Cardiac muscle cell (in vitro differentiated cells and primary cell): ENCODE data around the gene SYNJ2. TPM values are rescaled to one million over a fixed set of nuclear protein-coding genes. Genes with fewer than 3 reads are reported as not detected.
A peak's percentile ranks its signal among the peaks of the same experiment; 100 is the strongest.

ENCODE experiments used
- DNase-seq, 2 donors: peaks; one replicate each; pipeline versions ENCODE4 v3.0.0 to v3.0.0-alpha.2; 2010 to 2017; ENCODE audit warnings: low read depth in 1 of 2, low spot score in 1 of 2
- H3K27ac ChIP-seq: fragments of 200-600 bp; sonication (generic); 2 replicates; pipeline ENCODE4 v1.5.1; 2016
- H3K27me3 ChIP-seq: fragments of 200-600 bp; sonication (generic); 2 replicates; pipeline ENCODE4 v1.6.0; 2016; ENCODE audit warnings: control low read depth
- H3K36me3 ChIP-seq: fragments of 200-600 bp; sonication (generic); 2 replicates; pipeline ENCODE4 v1.5.1; 2016; ENCODE audit warnings: control low read depth
- H3K4me1 ChIP-seq: fragments of 200-600 bp; sonication (generic); 2 replicates; pipeline ENCODE4 v1.8.1; 2017; ENCODE audit warnings: low read depth, mild to moderate bottlenecking, mixed run types
- H3K4me3 ChIP-seq: fragments of 200-600 bp; sonication (generic); 2 replicates; pipeline ENCODE4 v1.5.1; 2016; ENCODE audit warnings: mild to moderate bottlenecking
- H3K9me3 ChIP-seq: fragments of 200-600 bp; sonication (generic); 2 replicates; pipeline ENCODE4 v1.5.1; 2017; ENCODE audit warnings: low read depth, mild to moderate bottlenecking, control low read depth
- polyA plus RNA-seq: library from polyadenylated mRNA; unstranded; fragments of >200 nt; fragmentation: Nextera tagmentation; extraction: Ambion mirVana; gene quantifications from 2 replicates; pipeline ENCODE4 v1.2.1, GENCODE V29; 2016
- total RNA-seq: library from RNA; depleted of rRNA; stranded (reverse); fragments of >200 nt; gene quantifications from 2 replicates; pipeline ENCODE4 v1.2.3, GENCODE V29; 2016
- TF ChIP-seq, protein P1 (sequence below): IDR thresholded peaks from 2 replicates; pipeline ENCODE4 v1.5.1; 2012; ENCODE audit warnings: low read depth, mild to moderate bottlenecking, low read length

The SYNJ2 gene
- total and polyA plus RNA-seq, 2 experiments from 2014 or later, result 2.1 to 2.9 TPM

DNA sequence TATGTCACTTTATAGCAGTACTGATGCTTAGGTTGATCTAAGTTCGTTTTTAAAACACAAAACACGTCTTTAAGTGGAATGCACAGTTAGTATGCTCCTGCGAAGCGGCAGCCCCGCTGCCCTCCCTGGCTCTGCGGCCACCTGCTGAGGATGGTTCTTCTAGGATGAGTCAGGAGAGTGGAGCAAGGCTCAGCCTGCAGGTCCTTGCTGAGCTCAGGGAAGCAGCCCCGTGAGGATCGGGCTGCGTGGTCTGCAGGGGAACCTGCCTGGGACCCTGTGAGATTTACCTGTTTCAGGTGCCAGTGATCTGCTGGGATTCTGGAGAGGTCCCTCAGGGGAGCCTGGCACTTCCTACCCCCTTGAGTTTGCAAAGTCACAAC lies 57.5 kb downstream of the SYNJ2 start:
- H3K9me3 ChIP-seq, result no peaks in the 10 kb centered on the region
- no peak overlapping the region for H3K27ac ChIP-seq
- H3K27me3 ChIP-seq, result no peaks in the 10 kb centered on the region
- DNase-seq, result no peak
- no peaks in the 10 kb centered on the region for H3K36me3 ChIP-seq
- H3K4me3 ChIP-seq, result no peak overlapping the region
- H3K4me1 ChIP-seq, result peaks cover 21% of the 10 kb centered on the region
- TF ChIP-seq, protein P1, sequence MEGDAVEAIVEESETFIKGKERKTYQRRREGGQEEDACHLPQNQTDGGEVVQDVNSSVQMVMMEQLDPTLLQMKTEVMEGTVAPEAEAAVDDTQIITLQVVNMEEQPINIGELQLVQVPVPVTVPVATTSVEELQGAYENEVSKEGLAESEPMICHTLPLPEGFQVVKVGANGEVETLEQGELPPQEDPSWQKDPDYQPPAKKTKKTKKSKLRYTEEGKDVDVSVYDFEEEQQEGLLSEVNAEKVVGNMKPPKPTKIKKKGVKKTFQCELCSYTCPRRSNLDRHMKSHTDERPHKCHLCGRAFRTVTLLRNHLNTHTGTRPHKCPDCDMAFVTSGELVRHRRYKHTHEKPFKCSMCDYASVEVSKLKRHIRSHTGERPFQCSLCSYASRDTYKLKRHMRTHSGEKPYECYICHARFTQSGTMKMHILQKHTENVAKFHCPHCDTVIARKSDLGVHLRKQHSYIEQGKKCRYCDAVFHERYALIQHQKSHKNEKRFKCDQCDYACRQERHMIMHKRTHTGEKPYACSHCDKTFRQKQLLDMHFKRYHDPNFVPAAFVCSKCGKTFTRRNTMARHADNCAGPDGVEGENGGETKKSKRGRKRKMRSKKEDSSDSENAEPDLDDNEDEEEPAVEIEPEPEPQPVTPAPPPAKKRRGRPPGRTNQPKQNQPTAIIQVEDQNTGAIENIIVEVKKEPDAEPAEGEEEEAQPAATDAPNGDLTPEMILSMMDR, result no peak

DNA sequence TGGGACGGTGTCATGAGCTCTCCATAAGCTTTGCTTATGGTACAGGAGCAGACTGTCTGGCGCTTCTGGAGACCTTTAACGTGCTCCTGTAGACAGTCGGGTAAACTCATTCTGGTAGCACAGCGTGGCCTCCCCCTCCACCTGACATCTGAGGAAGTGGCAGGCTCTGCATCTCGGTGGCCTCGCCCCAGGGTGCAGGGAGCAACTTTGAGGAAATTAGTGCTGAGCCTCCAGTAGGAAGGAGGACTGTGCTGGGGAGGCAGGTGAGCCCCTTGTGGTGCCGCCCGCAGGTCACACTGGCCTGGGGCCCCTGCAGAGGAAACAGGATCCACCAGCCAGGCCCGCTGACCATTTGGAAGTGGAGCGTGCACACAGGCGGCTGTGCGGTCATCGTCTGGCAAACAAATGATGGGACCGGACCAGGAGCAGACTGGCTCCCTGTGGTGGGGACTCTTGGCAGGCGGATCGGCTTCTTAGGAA lies 57.9 kb downstream of the SYNJ2 start:
- no peaks in the 10 kb centered on the region for H3K27me3 ChIP-seq
- no peak overlapping the region for H3K4me3 ChIP-seq
- peak in 1 of 2 donors; percentile 49 for DNase-seq
- no peak overlapping the region for H3K27ac ChIP-seq
- peaks cover 26% of the 10 kb centered on the region for H3K4me1 ChIP-seq
- TF ChIP-seq, protein P1, result no peak
- no peaks in the 10 kb centered on the region for H3K36me3 ChIP-seq
- no peaks in the 10 kb centered on the region for H3K9me3 ChIP-seq

DNA sequence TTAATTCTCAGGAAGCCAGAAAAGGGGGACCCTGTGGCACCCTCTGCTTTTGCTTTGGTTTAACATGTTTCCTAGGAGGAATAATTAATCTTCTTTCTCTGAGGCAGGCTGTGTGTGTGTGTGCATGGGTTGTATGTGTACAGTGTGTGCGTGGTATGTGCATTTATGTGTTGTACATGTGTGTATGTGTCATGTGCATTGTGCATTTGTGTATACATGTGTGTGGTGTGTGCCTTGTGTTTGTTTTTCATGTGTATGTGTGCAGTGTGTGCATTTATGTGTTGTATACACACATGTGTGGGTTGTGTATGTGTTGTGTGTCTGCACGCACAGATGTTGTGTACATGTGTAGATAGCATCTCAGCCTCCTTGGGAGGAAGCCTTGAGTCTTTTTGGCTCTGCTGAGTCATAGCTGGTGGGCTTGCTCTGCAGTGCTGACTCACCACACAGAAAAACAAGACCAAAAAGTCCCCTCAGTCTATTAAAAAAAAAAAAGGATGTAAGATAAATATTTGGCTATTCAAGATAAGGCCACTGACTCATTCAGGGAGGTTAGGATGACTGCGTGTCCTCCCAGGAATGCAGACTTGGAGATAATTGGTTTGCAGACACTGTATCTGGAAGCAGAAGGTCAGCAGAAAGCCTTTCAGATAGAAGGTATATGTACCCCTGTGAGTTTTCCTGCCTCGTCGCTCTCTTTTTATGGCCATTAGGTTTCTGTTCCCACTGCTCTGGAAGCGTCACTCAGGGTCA lies 58.6 kb downstream of the SYNJ2 start:
- Histone ChIP-seq H3K4me1 (peaks cover 27% of the 10 kb centered on the region), H3K27me3 (no peaks in the 10 kb centered on the region), H3K4me3 (no peak overlapping the region), H3K9me3 (no peaks in the 10 kb centered on the region), H3K27ac (peak overlapping the region; percentile 51), H3K36me3 (no peaks in the 10 kb centered on the region)
- peak in 1 of 2 donors; percentile 96 for DNase-seq
- TF ChIP-seq, protein P1, result no peak

DNA sequence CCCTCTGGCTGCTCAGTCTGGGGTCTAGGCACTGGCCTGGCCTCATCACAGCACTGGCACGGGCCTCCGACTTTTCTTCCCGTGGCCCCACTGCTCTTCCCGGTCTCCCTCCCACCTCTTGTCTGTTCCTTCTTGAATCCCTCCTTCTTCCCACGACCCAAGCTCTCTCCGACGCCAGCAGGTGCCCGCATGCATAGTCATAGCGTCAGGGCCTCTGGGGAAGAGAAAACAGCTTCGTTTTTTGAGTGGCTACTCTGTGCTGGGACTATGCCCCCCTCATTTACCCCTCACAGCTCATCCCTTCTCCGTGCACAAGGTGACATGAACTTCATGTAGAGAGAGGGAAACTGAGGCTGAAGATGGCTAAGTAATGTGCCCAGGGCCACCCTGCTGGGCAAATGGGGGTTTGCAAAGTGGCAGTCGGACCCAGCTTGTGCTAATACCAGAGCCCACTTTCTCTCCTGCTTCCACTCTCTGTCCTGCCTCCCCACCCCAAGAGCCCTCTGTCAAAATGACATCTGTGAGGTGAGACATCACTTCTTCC lies 59.2 kb downstream of the SYNJ2 start:
- peak in 1 of 2 donors; percentile 69 for DNase-seq
- H3K9me3 ChIP-seq, result no peaks in the 10 kb centered on the region
- peaks cover 27% of the 10 kb centered on the region for H3K4me1 ChIP-seq
- TF ChIP-seq, protein P1, result no peak
- no peaks in the 10 kb centered on the region for H3K27me3 ChIP-seq
- no peaks in the 10 kb centered on the region for H3K36me3 ChIP-seq
- no peak overlapping the region for H3K4me3 ChIP-seq
- peak overlapping the region; percentile 51 for H3K27ac ChIP-seq

DNA sequence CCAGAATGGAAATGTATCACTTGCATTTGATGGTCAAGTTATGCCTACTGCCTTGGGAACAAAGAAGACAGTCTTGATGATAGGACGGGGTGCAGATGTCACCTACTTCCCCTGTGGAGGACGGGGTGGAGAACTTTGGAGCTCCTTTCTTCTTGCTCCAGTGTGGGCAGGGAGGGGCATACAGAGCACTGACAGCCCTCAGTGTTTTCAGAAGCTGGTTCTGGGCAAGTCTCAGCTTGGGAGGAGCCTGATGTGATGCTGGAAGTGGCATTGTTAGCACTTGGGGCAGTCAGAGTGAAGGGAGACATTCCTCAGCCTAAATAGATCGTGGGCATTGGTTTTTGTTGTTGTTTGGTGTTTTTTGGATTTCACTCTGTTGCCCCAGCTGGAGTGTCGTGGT lies 59.7 kb downstream of the SYNJ2 start:
- Histone ChIP-seq H3K9me3 (no peaks in the 10 kb centered on the region), H3K27ac (peak overlapping the region; percentile 51), H3K36me3 (no peaks in the 10 kb centered on the region), H3K4me3 (no peak overlapping the region), H3K4me1 (peaks cover 27% of the 10 kb centered on the region), H3K27me3 (no peaks in the 10 kb centered on the region)
- TF ChIP-seq, protein P1, result no peak
- DNase-seq, result no peak
